Upper lobe of left lung (tissue), 6 donors: Measurements from ENCODE around the gene C14orf93. TPM values are rescaled to one million over a fixed set of nuclear protein-coding genes. Genes with fewer than 3 reads are reported as not detected.
A peak's percentile ranks its signal among the peaks of the same experiment; 100 is the strongest.
"Not testable (repeated sequence)": the region's sequence is repeated elsewhere in the genome, so short reads cannot be mapped to it uniquely, and the experiment has no call there.

Source experiments
- ATAC-seq, 2 donors: fragments of 200-7000 bp; cut with Tn5 transposase; one replicate each; pipeline ENCODE4 v1.9.1; 2022; ENCODE audit warnings: mild to moderate bottlenecking in 2 of 2, moderate library complexity in 2 of 2; ENCODE audit not compliant: low FRiP score in 2 of 2
- DNase-seq, 2 donors: peaks; one replicate each; pipeline ENCODE4 v3.0.0-alpha.2; 2019 to 2020
- H3K27ac ChIP-seq, 4 donors: fragments of 200-600 bp; sonication (generic); one replicate each; pipeline ENCODE4 v1.5.1; 2016 to 2019
- H3K27me3 ChIP-seq, 4 donors: fragments of 200-600 bp; sonication (generic); one replicate each; pipeline ENCODE4 v1.5.1; 2017 to 2019
- H3K36me3 ChIP-seq, 4 donors: fragments of 200-600 bp; sonication (generic); one replicate each; pipeline ENCODE4 v1.5.1; 2016 to 2019
- H3K4me1 ChIP-seq, 4 donors: fragments of 200-600 bp; sonication (generic); one replicate each; pipeline ENCODE4 v1.5.1; 2018 to 2019
- H3K4me3 ChIP-seq, 4 donors: fragments of 200-600 bp; sonication (generic); one replicate each; pipeline ENCODE4 v1.5.1; 2017 to 2019; ENCODE audit warnings: mild to moderate bottlenecking in 2 of 4, moderate library complexity in 1 of 4
- H3K9me3 ChIP-seq, 4 donors: fragments of 200-600 bp; sonication (generic); one replicate each; pipeline ENCODE4 v1.5.1; 2018 to 2019
- EP300 ChIP-seq, 4 donors: sonication (generic); formaldehyde crosslinking; IDR thresholded peaks; one replicate each; pipeline ENCODE4 v1.5.1; 2017; ENCODE audit warnings: antibody characterized with exemption in 4 of 4, control low read depth in 2 of 4
- POLR2A ChIP-seq, 4 donors: fragments of 450-650 bp; IDR thresholded peaks; one replicate each; pipeline ENCODE4 v1.5.1; 2016 to 2017; ENCODE audit warnings: antibody characterized with exemption in 4 of 4, mild to moderate bottlenecking in 2 of 4
- POLR2AphosphoS5 ChIP-seq, 2 donors: sonication (generic); formaldehyde crosslinking; IDR thresholded peaks; one replicate each; pipeline ENCODE4 v1.5.1; 2017; ENCODE audit warnings: antibody characterized with exemption in 2 of 2
- WGBS, 2 donors: methylation state at CpG; one replicate each; pipeline ENCODE4 v1.1.5; 2017 to 2018; 5-methylcytosine and 5-hydroxymethylcytosine counted together
- total RNA-seq, 6 donors: library from RNA; depleted of rRNA in 4 of 6; stranded (reverse); fragments of >200 nt in 4 of 6; gene quantifications; one replicate each; pipeline versions ENCODE4 v1.1.0 to v1.2.1, GENCODE V29; 2016 to 2021
- TF ChIP-seq, protein P1 (sequence below), 6 experiments: fragments of 450-650 bp in 4 of 6; fragments of 200-600 bp in 2 of 6; sonication (generic) in 2 of 6; IDR thresholded peaks; one replicate each; pipeline ENCODE4 v1.5.1; 2016 to 2019; ENCODE audit warnings: antibody characterized with exemption in 6 of 6
- donor health status: DM: no; HTN: no; CAD: no; lungs with moderate emphysema.
- donor health status: DM: no; HTN: yes; CAD: no; lungs with severe emphysema.

The C14orf93 gene
- total RNA-seq, 6 donors from 2014 or later = 7.1 to 12.9 (median 11.4) TPM

- TF ChIP-seq EP300 (IDR thresholded peaks at IDR 0.05) (no peak), POLR2A (IDR thresholded peaks at IDR 0.05) (no peak), POLR2AphosphoS5 (IDR thresholded peaks at IDR 0.05) (no peak)
- TF ChIP-seq, protein P1, sequence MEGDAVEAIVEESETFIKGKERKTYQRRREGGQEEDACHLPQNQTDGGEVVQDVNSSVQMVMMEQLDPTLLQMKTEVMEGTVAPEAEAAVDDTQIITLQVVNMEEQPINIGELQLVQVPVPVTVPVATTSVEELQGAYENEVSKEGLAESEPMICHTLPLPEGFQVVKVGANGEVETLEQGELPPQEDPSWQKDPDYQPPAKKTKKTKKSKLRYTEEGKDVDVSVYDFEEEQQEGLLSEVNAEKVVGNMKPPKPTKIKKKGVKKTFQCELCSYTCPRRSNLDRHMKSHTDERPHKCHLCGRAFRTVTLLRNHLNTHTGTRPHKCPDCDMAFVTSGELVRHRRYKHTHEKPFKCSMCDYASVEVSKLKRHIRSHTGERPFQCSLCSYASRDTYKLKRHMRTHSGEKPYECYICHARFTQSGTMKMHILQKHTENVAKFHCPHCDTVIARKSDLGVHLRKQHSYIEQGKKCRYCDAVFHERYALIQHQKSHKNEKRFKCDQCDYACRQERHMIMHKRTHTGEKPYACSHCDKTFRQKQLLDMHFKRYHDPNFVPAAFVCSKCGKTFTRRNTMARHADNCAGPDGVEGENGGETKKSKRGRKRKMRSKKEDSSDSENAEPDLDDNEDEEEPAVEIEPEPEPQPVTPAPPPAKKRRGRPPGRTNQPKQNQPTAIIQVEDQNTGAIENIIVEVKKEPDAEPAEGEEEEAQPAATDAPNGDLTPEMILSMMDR (IDR thresholded peaks at IDR 0.05) = no peak
- no peak for ATAC-seq
- H3K9me3 ChIP-seq = no peaks in the 10 kb centered on the region
- peaks cover 14 to 21% (median 16%) of the 10 kb centered on the region in 4 donors for H3K4me1 ChIP-seq
- WGBS, 2 donors = 21 to 25% methylated on average over 19 of the region's 19 CpGs
- H3K36me3 ChIP-seq = peaks cover 0 to 27% (median 6%) of the 10 kb centered on the region in 4 donors
- H3K27me3 ChIP-seq = no peaks in the 10 kb centered on the region
- peak overlapping the region; percentile 34 to 68 (median 61) for H3K4me3 ChIP-seq
- H3K27ac ChIP-seq = peak overlapping the region; percentile 93 to 97 (median 96)
- DNase-seq = no peak
Observed at GRCh38 chr14:22955702-22956569, 54.0 kb downstream of the C14orf93 start.

- H3K4me3 ChIP-seq = no peak overlapping the region
- no peaks in the 10 kb centered on the region for H3K27me3 ChIP-seq
- peak in 1 of 4 donors; percentile 3 for TF ChIP-seq POLR2A (IDR thresholded peaks at IDR 0.05)
- TF ChIP-seq POLR2AphosphoS5 (IDR thresholded peaks at IDR 0.05) = no peak
- 59 to 69% methylated on average over 1 of the region's 1 CpG for WGBS, 2 donors
- ATAC-seq = peak in 1 of 2 donors; percentile 77
- peaks cover 0 to 61% (median 25%) of the 10 kb centered on the region in 4 donors for H3K36me3 ChIP-seq
- peak overlapping the region; percentile 70 to 85 (median 78) for H3K27ac ChIP-seq
- peak in 1 of 2 donors; percentile 43 for DNase-seq
- H3K4me1 ChIP-seq = peaks cover 12 to 20% (median 14%) of the 10 kb centered on the region in 4 donors
- no peaks in the 10 kb centered on the region for H3K9me3 ChIP-seq
Observed at GRCh38 chr14:22952418-22952817, 57.5 kb downstream of the C14orf93 start.

- peak; percentile 39 to 40 for TF ChIP-seq POLR2AphosphoS5 (IDR thresholded peaks at IDR 0.05)
- Histone ChIP-seq H3K27ac (peak overlapping the region; percentile 70 to 85 (median 78)), H3K36me3 (peaks cover 0 to 68% (median 31%) of the 10 kb centered on the region in 4 donors), H3K4me1 (peaks cover 10 to 18% (median 12%) of the 10 kb centered on the region in 4 donors)
- H3K4me3 ChIP-seq, H3K27me3 ChIP-seq, H3K9me3 ChIP-seq: not testable (repeated sequence)
- ATAC-seq = peak in 1 of 2 donors; percentile 57
- 60 to 71% methylated on average over 8 of the region's 8 CpGs for WGBS, 2 donors
- DNase-seq = peak in 1 of 2 donors; percentile 79
Observed at GRCh38 chr14:22951795-22952194, 58.1 kb downstream of the C14orf93 start.

DNA sequence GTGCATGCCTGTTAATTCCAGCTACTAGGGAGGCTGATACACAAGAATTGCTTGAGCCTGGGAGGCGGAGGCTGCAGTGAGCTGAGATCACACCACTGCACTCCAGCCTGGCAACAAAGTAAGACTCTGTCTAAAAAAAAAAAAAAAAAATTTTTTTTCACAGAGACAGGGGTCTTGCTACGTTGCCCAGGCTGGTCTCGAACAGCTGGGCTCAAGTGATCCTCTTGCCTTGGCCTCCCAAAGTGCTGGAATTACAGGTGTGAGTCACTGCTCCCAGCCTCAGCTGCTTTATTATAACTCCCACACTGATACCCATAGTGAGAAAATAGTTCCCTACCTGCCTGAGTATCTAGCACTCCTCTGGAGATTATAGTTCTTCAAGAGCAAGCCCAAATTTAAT lies 64.3 kb downstream of the C14orf93 start:
- no peak overlapping the region for H3K27ac ChIP-seq
- H3K9me3 ChIP-seq = no peaks in the 10 kb centered on the region
- no peaks in the 10 kb centered on the region for H3K4me1 ChIP-seq
- no peak overlapping the region for H3K4me3 ChIP-seq
- ATAC-seq (no peak), DNase-seq (no peak)
- peaks cover 4 to 69% (median 35%) of the 10 kb centered on the region in 4 donors for H3K36me3 ChIP-seq
- TF ChIP-seq POLR2A (IDR thresholded peaks at IDR 0.05) = no peak
- TF ChIP-seq, protein P1 (IDR thresholded peaks at IDR 0.05) = no peak
- WGBS, 2 donors = 92 to 95% methylated on average over 3 of the region's 3 CpGs
- H3K27me3 ChIP-seq = no peaks in the 10 kb centered on the region

- ATAC-seq (no peak), DNase-seq (no peak)
- H3K4me1 ChIP-seq = no peaks in the 10 kb centered on the region
- WGBS, 2 donors = 86 to 93% methylated on average over 4 of the region's 4 CpGs
- no peak for TF ChIP-seq POLR2A (IDR thresholded peaks at IDR 0.05)
- no peak for TF ChIP-seq EP300 (IDR thresholded peaks at IDR 0.05)
- TF ChIP-seq POLR2AphosphoS5 (IDR thresholded peaks at IDR 0.05) = no peak
- TF ChIP-seq, protein P1 (IDR thresholded peaks at IDR 0.05) = no peak
- H3K9me3 ChIP-seq = no peaks in the 10 kb centered on the region
- no peak overlapping the region for H3K27ac ChIP-seq
- peaks cover 0 to 35% (median 1%) of the 10 kb centered on the region in 4 donors for H3K36me3 ChIP-seq
- H3K27me3 ChIP-seq = no peaks in the 10 kb centered on the region
- no peak overlapping the region for H3K4me3 ChIP-seq
Observed at GRCh38 chr14:22939684-22940083, 70.3 kb downstream of the C14orf93 start.

Other genes starting within 250 kb of the C14orf93 start
- gene OXA1L, start 243.5 kb downstream of the C14orf93 start, total RNA-seq = 100 to 1,000 TPM in 1 of 6 donors, 10 to 100 TPM in 5; 54.9 to 137 (median 79.2) TPM
- gene SLC7A7, start 194.7 kb downstream of the C14orf93 start, total RNA-seq = 100 to 1,000 TPM in 2 of 6 donors, 10 to 100 TPM in 4; 55.0 to 120 (median 99.1) TPM
- 10 to 100 TPM in 5 of 6 donors, 1 to 10 TPM in 1; 9.4 to 88.2 (median 34.1) TPM for gene MRPL52, start 180.3 kb downstream of the C14orf93 start, total RNA-seq
- 100 to 1,000 TPM in 3 of 6 donors, 10 to 100 TPM in 3; 53.4 to 157 (median 104) TPM for gene MMP14, start 173.6 kb downstream of the C14orf93 start, total RNA-seq
- gene LRP10, start 138.4 kb downstream of the C14orf93 start, total RNA-seq = 100 to 1,000 TPM in 5 of 6 donors, 10 to 100 TPM in 1; 90.2 to 169 (median 149) TPM
- gene REM2, start 126.9 kb downstream of the C14orf93 start, total RNA-seq = 1 to 10 TPM; 1.0 to 6.3 (median 1.2) TPM
- gene RBM23, start 91.0 kb downstream of the C14orf93 start, total RNA-seq = 10 to 100 TPM; 63.3 to 96.8 (median 91.9) TPM
- gene PRMT5, start 80.8 kb downstream of the C14orf93 start, total RNA-seq = 10 to 100 TPM; 21.4 to 51.3 (median 39.2) TPM
- gene HAUS4, start 53.1 kb downstream of the C14orf93 start, total RNA-seq = 100 to 1,000 TPM in 2 of 6 donors, 10 to 100 TPM in 4; 44.3 to 137 (median 78.9) TPM
- 10 to 100 TPM; 34.4 to 50.3 (median 39.5) TPM for gene AJUBA, start 27.6 kb downstream of the C14orf93 start, total RNA-seq
- 100 to 1,000 TPM in 2 of 6 donors, 10 to 100 TPM in 4; 58.7 to 147 (median 86.1) TPM for gene PSMB5, start 24.8 kb upstream of the C14orf93 start, total RNA-seq
- not detected for gene PSMB11, start 32.1 kb upstream of the C14orf93 start, total RNA-seq
- gene CDH24, start 47.4 kb upstream of the C14orf93 start, total RNA-seq = 1 to 10 TPM; 2.0 to 8.0 (median 4.2) TPM
- gene ACIN1, start 85.0 kb upstream of the C14orf93 start, total RNA-seq = 100 to 1,000 TPM in 5 of 6 donors, 10 to 100 TPM in 1; 91.1 to 350 (median 139) TPM
- gene C14orf119, start 85.4 kb upstream of the C14orf93 start, total RNA-seq = 10 to 100 TPM in 5 of 6 donors, 1 to 10 TPM in 1; 4.9 to 52.5 (median 35.7) TPM
- not detected for gene CIROP, start 94.8 kb upstream of the C14orf93 start, total RNA-seq
- under 1 TPM in 2 of 6 donors, not detected in 4; 0.31 to 0.77 TPM for gene CEBPE, start 109.1 kb upstream of the C14orf93 start, total RNA-seq
- 10 to 100 TPM; 30.4 to 58.2 (median 42.0) TPM for gene SLC7A8, start 173.5 kb upstream of the C14orf93 start, total RNA-seq
- not detected for gene RNF212B, start 227.8 kb upstream of the C14orf93 start, total RNA-seq